ENCODE measurements around the gene ACTR1B. TPM values are rescaled to one million over a fixed set of nuclear protein-coding genes. Genes with fewer than 3 reads are reported as not detected.
"Not testable (repeated sequence)": the region's sequence is repeated elsewhere in the genome, so short reads cannot be mapped to it uniquely, and the experiment has no call there.

ACTR1B gene
- total and polyA plus RNA-seq, 2 donors (not counting 3 experiments of a cell fraction or from before 2014, with no cell fraction given), result 49.8 to 60.9 TPM

DNA sequence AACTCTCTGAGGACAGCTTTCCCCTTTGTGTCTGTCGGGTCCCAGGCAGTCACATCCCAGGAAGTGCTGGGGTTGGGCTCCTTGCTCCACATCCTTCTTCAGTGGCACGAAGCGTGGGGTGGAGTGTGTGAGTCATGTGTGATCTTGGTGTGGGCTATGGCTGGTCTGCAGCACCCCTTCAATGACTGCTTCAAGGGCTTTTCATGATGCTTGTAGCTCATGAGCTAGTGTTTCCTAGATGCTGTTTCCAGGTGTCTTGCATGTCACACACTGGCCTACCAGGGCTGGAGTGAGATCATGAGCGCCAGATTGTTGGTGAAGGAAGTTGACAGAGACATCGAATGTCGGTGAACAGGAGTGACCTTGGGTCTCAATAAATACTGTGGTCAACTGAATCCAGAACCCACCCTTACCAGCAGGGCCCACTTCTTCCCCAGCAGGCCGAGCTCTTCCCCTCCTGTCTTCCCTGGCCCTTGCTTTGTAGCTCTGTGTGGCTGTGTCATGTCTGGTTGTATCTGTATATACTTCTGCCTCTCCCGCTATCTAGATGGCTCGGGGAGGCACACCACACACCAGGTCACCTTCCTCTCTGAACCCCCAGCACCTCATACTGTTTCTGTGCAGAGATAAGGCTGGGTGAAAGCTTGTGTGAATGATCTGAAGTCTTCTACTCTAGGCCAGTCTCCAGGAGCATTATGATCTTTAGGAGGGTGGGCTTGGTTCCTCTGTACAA, 9.5 kb upstream of the ACTR1B start:
- Histone ChIP-seq H3K27ac (ENCODE audit: insufficient read depth, low read depth, low read length) (no peak overlapping the region), H4K20me1 (replicated peaks; ENCODE audit: control insufficient read depth, extremely low read depth, insufficient read depth, low read length) (no peaks in the 10 kb centered on the region), H3K4me2 (ENCODE audit: insufficient read depth, low read length) (no peak overlapping the region), H3K4me3 (replicated peaks in 1 of 3; ENCODE audit: insufficient read depth in 1 of 3, low read depth in 1 of 3, low read length in 3 of 3) (no peak overlapping the region), H3K79me2 (ENCODE audit: control insufficient read depth, insufficient read depth, low read length) (no peaks in the 10 kb centered on the region), H3K27me3 (ENCODE audit: control insufficient read depth in 2 of 2, insufficient read depth in 2 of 2, low read length in 2 of 2) (no peaks in the 10 kb centered on the region), H3K9me1 (replicated peaks; ENCODE audit: control insufficient read depth, extremely low read depth, insufficient read depth, low read length) (no peaks in the 10 kb centered on the region), H3K4me1 (ENCODE audit: control insufficient read depth, extremely low read depth, insufficient read depth, low read length) (peaks cover 17% of the 10 kb centered on the region), H3K9me3 (replicated peaks; ENCODE audit: control insufficient read depth, insufficient read depth, low read length) (no peaks in the 10 kb centered on the region), H3K9ac (replicated peaks; ENCODE audit: extremely low read depth, insufficient read depth, low read length) (no peak overlapping the region), H3K36me3 (ENCODE audit: control insufficient read depth in 2 of 2, extremely low read depth in 1 of 2, insufficient read depth in 2 of 2, low read length in 2 of 2) (no peaks in the 10 kb centered on the region), H2AFZ (ENCODE audit: low read depth, low read length) (no peak overlapping the region)
- FAIRE-seq (no peak), DNase-seq (ENCODE audit: low read depth, low spot score) (no peak)
- intact Hi-C loops (cut with micrococcal nuclease), result no loop called here
- ChIA-PET POLR2A (no interaction called here), CTCF (interaction anchor here (1.5 kb wide), 2 partner anchors 9 to 27 kb away, joined by 4 to 8 read pairs; partner anchors contain the start of gene ACTR1B)
- dilution Hi-C loops (cut with MboI; ENCODE audit: extremely low pct_ligation_motif_present, low sequenced_read_pairs), result no loop called here
- TF ChIP-seq MYC (IDR thresholded peaks at IDR 0.05; ENCODE audit: low read depth, low read length), result no peak
- TF ChIP-seq EZH2 (IDR thresholded peaks at IDR 0.05; ENCODE audit: borderline replicate concordance, low read depth, low read length, severe bottlenecking), result no peak
- no peak for TF ChIP-seq FOS (IDR thresholded peaks at IDR 0.05; ENCODE audit: borderline replicate concordance, insufficient read depth, low read length)
- TF ChIP-seq CTCF (IDR thresholded peaks at IDR 0.05; ENCODE audit: extremely low read depth in 1 of 2, insufficient read depth in 1 of 2, low read depth in 1 of 2, low read length in 2 of 2), result no peak
- no peak for TF ChIP-seq GATA2 (IDR thresholded peaks at IDR 0.05; ENCODE audit: insufficient read depth, insufficient read length, low read depth, low read length)
- TF ChIP-seq POLR2A (IDR thresholded peaks at IDR 0.05; ENCODE audit: low read depth, low read length), result no peak
- BruUV-seq (replicated peaks), result no TSS peak

DNA sequence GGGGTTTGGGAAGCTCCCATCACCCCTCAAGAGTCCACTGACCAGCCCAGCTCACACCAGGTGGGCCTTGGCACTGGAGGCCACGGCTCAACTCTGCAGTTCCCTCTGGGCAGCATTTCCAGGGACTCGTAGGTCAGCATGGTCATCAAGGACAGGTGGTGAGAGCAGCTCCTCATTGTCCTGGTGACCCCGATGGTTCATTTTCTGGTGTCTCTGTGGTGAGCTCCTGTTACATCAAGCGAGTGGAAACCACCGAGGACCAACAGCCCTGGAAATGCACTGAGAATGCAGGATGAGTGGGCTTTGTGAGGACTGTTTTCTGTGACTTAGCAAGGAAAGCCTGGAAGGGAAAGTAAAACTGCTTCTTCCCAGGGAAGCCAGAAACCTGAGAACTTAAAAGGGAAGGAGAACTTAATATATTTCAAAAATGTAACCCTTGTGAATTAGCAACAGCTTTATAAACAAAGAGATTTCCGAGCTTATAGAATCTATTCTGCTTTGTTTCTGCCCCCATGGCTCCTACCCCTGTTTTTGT, 8.8 kb upstream of the ACTR1B start:
- peaks cover 11% of the 10 kb centered on the region for H3K4me1 ChIP-seq (ENCODE audit: control insufficient read depth, extremely low read depth, insufficient read depth, low read length)
- H3K27me3 ChIP-seq (ENCODE audit: control insufficient read depth in 2 of 2, insufficient read depth in 2 of 2, low read length in 2 of 2); H2AFZ ChIP-seq (ENCODE audit: low read depth, low read length); intact Hi-C loops (cut with micrococcal nuclease); H3K4me2 ChIP-seq (ENCODE audit: insufficient read depth, low read length); dilution Hi-C loops (cut with MboI; ENCODE audit: extremely low pct_ligation_motif_present, low sequenced_read_pairs); H4K20me1 ChIP-seq (replicated peaks; ENCODE audit: control insufficient read depth, extremely low read depth, insufficient read depth, low read length); H3K9ac ChIP-seq (replicated peaks; ENCODE audit: extremely low read depth, insufficient read depth, low read length); POLR2A ChIA-PET; H3K36me3 ChIP-seq (ENCODE audit: control insufficient read depth in 2 of 2, extremely low read depth in 1 of 2, insufficient read depth in 2 of 2, low read length in 2 of 2); BruUV-seq (replicated peaks); H3K9me1 ChIP-seq (replicated peaks; ENCODE audit: control insufficient read depth, extremely low read depth, insufficient read depth, low read length); H3K9me3 ChIP-seq (replicated peaks; ENCODE audit: control insufficient read depth, insufficient read depth, low read length); DNase-seq (ENCODE audit: low read depth, low spot score); H3K79me2 ChIP-seq (ENCODE audit: control insufficient read depth, insufficient read depth, low read length); H3K27ac ChIP-seq (ENCODE audit: insufficient read depth, low read depth, low read length); FAIRE-seq; H3K4me3 ChIP-seq (replicated peaks in 1 of 3; ENCODE audit: insufficient read depth in 1 of 3, low read depth in 1 of 3, low read length in 3 of 3): not testable (repeated sequence)
- CTCF ChIA-PET, result interaction anchor here (1.5 kb wide), 2 partner anchors 8 to 27 kb away, joined by 4 to 8 read pairs; partner anchors contain the start of gene ACTR1B
